Measurements from ENCODE around the gene KLF2. TPM values are rescaled to one million over a fixed set of nuclear protein-coding genes. Genes with fewer than 3 reads are reported as not detected.
A peak's percentile ranks its signal among the peaks of the same experiment; 100 is the strongest.

KLF2 gene
- total RNA-seq, 1 donor, result 3.0 TPM

DNA sequence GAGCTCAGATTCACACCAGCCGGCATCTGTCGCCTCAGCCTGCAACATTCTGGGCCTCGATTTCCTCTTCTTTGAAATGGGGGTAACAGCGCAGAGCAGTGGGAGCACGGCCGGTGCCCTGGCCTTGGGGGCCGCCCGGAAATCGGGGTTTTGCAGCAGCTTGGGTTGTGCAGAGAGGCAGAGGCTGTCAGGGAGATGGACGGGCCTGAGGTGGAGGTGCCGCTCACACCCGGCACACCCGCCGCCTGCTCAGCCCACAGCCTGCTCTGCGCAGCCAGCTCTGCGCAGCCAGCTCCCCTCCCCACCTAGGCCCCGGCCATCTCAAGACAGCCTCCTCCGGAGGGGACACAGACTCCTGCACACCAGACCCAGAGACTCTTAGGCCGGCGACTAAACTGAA lies 10.6 kb downstream of the KLF2 start:
- TF ChIP-seq, protein P1, sequence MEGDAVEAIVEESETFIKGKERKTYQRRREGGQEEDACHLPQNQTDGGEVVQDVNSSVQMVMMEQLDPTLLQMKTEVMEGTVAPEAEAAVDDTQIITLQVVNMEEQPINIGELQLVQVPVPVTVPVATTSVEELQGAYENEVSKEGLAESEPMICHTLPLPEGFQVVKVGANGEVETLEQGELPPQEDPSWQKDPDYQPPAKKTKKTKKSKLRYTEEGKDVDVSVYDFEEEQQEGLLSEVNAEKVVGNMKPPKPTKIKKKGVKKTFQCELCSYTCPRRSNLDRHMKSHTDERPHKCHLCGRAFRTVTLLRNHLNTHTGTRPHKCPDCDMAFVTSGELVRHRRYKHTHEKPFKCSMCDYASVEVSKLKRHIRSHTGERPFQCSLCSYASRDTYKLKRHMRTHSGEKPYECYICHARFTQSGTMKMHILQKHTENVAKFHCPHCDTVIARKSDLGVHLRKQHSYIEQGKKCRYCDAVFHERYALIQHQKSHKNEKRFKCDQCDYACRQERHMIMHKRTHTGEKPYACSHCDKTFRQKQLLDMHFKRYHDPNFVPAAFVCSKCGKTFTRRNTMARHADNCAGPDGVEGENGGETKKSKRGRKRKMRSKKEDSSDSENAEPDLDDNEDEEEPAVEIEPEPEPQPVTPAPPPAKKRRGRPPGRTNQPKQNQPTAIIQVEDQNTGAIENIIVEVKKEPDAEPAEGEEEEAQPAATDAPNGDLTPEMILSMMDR (IDR thresholded peaks at IDR 0.05; ENCODE audit: insufficient read depth, low read depth, low read length), result no peak
- DNase-seq (ENCODE audit: low read depth), result no peak
- H3K4me3 ChIP-seq (ENCODE audit: low read depth, low read length), result no peak overlapping the region

DNA sequence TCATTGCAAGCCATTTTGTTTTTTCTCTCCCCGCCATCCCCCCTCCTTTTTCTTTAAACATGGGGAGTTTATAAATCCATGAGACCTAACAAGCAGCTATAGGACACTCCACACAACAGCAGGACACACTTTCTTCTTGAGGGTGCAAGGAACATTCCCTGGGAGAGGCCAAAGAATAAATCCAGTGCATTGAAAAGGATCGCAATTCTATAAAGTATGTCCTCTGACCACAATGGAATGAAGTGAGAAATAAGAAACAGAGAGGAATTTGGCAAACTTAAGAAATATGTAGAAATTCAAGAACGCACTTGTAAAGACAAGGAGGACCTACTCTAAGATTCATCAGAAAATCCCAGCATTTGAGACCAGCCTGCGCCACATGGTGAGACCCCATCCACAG lies 11.9 kb downstream of the KLF2 start:
- no peak overlapping the region for H3K4me3 ChIP-seq (ENCODE audit: low read depth, low read length)
- TF ChIP-seq, protein P1 (IDR thresholded peaks at IDR 0.05; ENCODE audit: insufficient read depth, low read depth, low read length), result no peak
- DNase-seq (ENCODE audit: low read depth), result no peak

DNA sequence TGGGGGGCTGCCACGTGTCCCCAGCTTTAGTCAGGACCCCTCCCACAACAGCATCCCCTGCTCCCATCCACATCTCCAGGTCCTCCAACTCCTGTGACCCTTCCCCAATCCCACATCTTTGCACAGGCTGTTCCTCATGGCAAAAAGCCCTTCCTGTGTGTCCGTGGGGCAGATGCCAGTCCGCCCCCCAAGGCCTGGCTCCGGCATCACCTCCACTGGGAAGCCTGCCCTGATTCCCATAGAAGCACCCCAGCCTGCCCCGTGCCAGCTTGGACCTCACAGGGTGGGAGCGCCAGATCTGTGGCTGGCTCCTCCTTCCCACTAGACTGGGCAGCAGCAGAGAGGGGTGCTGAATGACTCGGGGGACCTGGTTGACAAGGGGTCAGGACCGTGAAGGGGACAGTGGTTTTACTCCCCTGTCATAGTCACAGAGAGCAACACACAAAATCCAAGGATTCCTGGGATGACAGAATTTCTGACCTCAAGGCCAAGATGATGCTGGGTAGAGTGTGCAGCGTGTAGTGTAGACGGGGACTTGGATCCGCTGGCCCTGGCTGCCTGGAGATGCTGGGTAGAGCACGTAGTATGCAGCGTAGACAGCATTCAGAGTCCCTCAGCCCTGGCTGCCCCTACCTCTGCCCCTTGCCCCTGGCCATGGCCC lies 13.3 kb downstream of the KLF2 start:
- DNase-seq (ENCODE audit: low read depth), result no peak
- TF ChIP-seq, protein P1 (IDR thresholded peaks at IDR 0.05; ENCODE audit: insufficient read depth, low read depth, low read length), result no peak
- no peak overlapping the region for H3K4me3 ChIP-seq (ENCODE audit: low read depth, low read length)

DNA sequence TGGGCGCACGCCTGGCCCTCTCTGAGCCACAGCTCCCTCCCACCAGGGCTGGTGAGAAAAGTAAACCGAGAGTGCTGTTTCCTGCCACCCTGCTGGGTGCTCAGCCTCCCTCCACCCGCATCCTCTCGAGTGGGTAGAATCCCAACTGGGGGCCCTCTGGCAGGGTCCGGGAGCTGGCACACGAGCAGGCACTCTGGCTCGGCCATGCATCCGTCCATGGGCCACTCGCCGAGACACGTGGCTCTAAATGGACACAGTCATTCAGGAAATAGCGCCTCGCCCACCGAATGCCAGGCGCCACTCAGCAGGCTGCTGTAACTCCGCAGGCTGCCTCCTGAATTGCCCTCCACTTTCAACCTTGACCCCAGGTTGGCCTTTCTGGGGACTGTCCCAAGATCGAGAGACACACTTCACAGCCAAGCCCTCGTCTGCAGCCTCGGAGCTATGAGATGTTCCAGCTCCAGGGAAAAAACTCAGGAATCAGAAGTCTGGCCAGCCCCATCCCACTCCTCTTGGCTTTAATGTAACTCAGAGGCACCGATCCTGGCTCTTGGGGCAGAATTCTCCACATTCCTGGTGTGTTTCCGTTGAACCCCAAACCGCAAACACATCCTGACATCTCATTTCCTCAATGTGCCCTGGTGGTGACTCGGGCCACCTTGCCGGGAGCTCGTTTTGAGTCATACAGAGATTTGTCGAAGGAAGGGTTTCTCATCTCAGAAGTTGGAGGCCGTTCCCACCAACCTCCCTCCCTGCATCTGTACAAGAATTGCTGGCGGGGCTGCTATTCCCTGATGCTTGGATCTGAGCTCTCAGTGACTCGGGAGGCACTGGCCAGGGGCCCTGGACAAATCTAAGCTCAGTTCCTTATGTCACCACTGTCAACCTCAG lies 14.1 kb downstream of the KLF2 start:
- TF ChIP-seq, protein P1 (IDR thresholded peaks at IDR 0.05; ENCODE audit: insufficient read depth, low read depth, low read length), result peak; percentile 11
- H3K4me3 ChIP-seq (ENCODE audit: low read depth, low read length), result no peak overlapping the region
- peak; percentile 84 for DNase-seq (ENCODE audit: low read depth)

DNA sequence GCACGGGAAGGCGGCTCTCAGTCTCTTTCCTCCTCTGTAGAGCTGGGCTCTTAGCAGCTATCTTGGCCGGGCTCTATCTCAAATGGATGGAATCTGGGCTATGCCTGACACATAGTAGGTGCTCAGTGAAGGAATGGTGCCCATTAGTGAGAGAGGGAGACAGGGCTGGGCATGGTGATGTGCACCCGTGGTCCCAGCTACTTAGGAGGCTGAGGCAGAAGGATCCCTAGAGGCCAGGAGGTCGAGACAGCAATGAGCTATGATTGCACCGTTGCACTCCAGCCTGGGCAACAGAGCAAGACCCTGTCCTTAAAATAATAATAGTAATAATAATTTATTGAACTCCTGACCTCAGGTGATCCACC lies 14.7 kb downstream of the KLF2 start:
- no peak for DNase-seq (ENCODE audit: low read depth)
- H3K4me3 ChIP-seq (ENCODE audit: low read depth, low read length), result no peak overlapping the region
- TF ChIP-seq, protein P1 (IDR thresholded peaks at IDR 0.05; ENCODE audit: insufficient read depth, low read depth, low read length), result no peak

DNA sequence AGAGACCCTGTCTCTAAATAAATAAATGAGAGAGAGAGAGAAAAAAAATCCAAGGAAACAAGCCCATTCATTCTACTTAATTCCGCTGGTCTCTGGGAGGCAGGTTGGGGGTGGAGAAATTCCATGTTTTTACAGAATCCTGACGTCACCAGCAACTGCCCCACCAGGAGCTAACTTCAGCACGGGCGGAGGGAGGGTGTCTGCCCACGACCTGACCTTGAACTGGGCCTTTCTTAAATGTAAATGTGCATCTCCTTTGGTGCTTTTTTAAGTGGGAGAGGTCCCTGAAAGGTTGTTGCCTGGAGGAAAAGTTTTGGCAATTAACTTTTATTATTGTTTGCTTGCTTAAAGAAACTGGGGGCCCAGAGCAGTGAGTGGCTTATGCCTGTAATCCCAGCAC lies 15.5 kb downstream of the KLF2 start:
- DNase-seq (ENCODE audit: low read depth), result peak; percentile 58
- H3K4me3 ChIP-seq (ENCODE audit: low read depth, low read length), result no peak overlapping the region
- TF ChIP-seq, protein P1 (IDR thresholded peaks at IDR 0.05; ENCODE audit: insufficient read depth, low read depth, low read length), result no peak

Measured in fibroblast of villous mesenchyme (primary cell).